IgD-negative memory B cell (primary cell): ENCODE results near the gene KIF26A. TPM values are rescaled to one million over a fixed set of nuclear protein-coding genes. Genes with fewer than 3 reads are reported as not detected.
A peak's percentile ranks its signal among the peaks of the same experiment; 100 is the strongest.
"Not testable (repeated sequence)": the region's sequence is repeated elsewhere in the genome, so short reads cannot be mapped to it uniquely, and the experiment has no call there.

ENCODE experiments used
- H3K27ac Mint-ChIP-seq, 3 donors: one replicate each; pipeline ENCODE4 v1.8.0; 2020 to 2022; ENCODE audit warnings: mild to moderate bottlenecking in 3 of 3, mixed read lengths in 3 of 3, moderate library complexity in 1 of 3
- H3K27me3 Mint-ChIP-seq: one replicate; pipeline ENCODE4 v1.8.0; 2021; ENCODE audit warnings: mixed read lengths
- H3K36me3 Mint-ChIP-seq: one replicate; pipeline ENCODE4 v1.8.0; 2020; ENCODE audit warnings: mild to moderate bottlenecking, mixed read lengths
- H3K4me1 Mint-ChIP-seq, 3 donors: one replicate each; pipeline ENCODE4 v1.8.0; 2020 to 2022; ENCODE audit warnings: mixed read lengths in 3 of 3, mild to moderate bottlenecking in 1 of 3
- H3K4me3 Mint-ChIP-seq, 4 donors: one replicate each; pipeline ENCODE4 v1.8.0; 2020 to 2022; ENCODE audit warnings: mild to moderate bottlenecking in 4 of 4, mixed read lengths in 4 of 4, moderate library complexity in 3 of 4
- H3K9me3 Mint-ChIP-seq, 3 donors: one replicate each; pipeline ENCODE4 v1.8.0; 2020 to 2021; ENCODE audit warnings: mixed read lengths in 3 of 3, mild to moderate bottlenecking in 1 of 3
- polyA plus RNA-seq: library from polyadenylated mRNA; unstranded; fragments of 300-500 nt; fragmentation: Illumina TruSeq; gene quantifications from one replicate; pipeline ENCODE4 v1.2.3, GENCODE V29; 2021

Gene KIF26A
- polyA plus RNA-seq, 1 donor from 2014 or later, result not detected

GRCh38 chr14:104207142-104208014, 69.0 kb downstream of the KIF26A start:
- H3K27me3 Mint-ChIP-seq, result peaks cover 7% of the 10 kb centered on the region
- peaks cover 0 to 1% (median 0%) of the 10 kb centered on the region in 3 donors for H3K4me1 Mint-ChIP-seq
- H3K9me3 Mint-ChIP-seq, result no peaks in the 10 kb centered on the region
- no peak overlapping the region for H3K27ac Mint-ChIP-seq
- H3K36me3 Mint-ChIP-seq, result no peaks in the 10 kb centered on the region
- no peak overlapping the region for H3K4me3 Mint-ChIP-seq

- not testable (repeated sequence) for H3K27me3 Mint-ChIP-seq, H3K27ac Mint-ChIP-seq, H3K9me3 Mint-ChIP-seq, H3K36me3 Mint-ChIP-seq, H3K4me1 Mint-ChIP-seq, H3K4me3 Mint-ChIP-seq
Measured at GRCh38 chr14:104208015-104208295, 69.6 kb downstream of the KIF26A start.

GRCh38 chr14:104208331-104208730, 69.9 kb downstream of the KIF26A start:
- not testable (repeated sequence) for H3K4me1 Mint-ChIP-seq, H3K9me3 Mint-ChIP-seq, H3K27me3 Mint-ChIP-seq, H3K27ac Mint-ChIP-seq, H3K4me3 Mint-ChIP-seq, H3K36me3 Mint-ChIP-seq

- not testable (repeated sequence) for H3K36me3 Mint-ChIP-seq, H3K9me3 Mint-ChIP-seq, H3K4me3 Mint-ChIP-seq, H3K27ac Mint-ChIP-seq, H3K4me1 Mint-ChIP-seq
- peaks cover 12% of the 10 kb centered on the region for H3K27me3 Mint-ChIP-seq
Measured at GRCh38 chr14:104209071-104209470, 70.7 kb downstream of the KIF26A start.

GRCh38 chr14:104209985-104210816, 71.8 kb downstream of the KIF26A start:
- Mint-ChIP-seq H3K27me3 (peaks cover 12% of the 10 kb centered on the region), H3K27ac (no peak overlapping the region), H3K9me3 (no peaks in the 10 kb centered on the region), H3K4me3 (no peak overlapping the region), H3K36me3 (peaks cover 1% of the 10 kb centered on the region), H3K4me1 (peaks cover 0 to 1% (median 0%) of the 10 kb centered on the region in 3 donors)

GRCh38 chr14:104210817-104211195, 72.4 kb downstream of the KIF26A start:
- H3K9me3 Mint-ChIP-seq, result no peaks in the 10 kb centered on the region
- H3K27ac Mint-ChIP-seq, result no peak overlapping the region
- no peak overlapping the region for H3K4me3 Mint-ChIP-seq
- H3K27me3 Mint-ChIP-seq, result peaks cover 12% of the 10 kb centered on the region
- H3K4me1 Mint-ChIP-seq, result peaks cover 0 to 1% (median 0%) of the 10 kb centered on the region in 3 donors
- peaks cover 1% of the 10 kb centered on the region for H3K36me3 Mint-ChIP-seq

GRCh38 chr14:104211215-104211614, 72.8 kb downstream of the KIF26A start:
- Mint-ChIP-seq H3K4me3 (no peak overlapping the region), H3K27ac (no peak overlapping the region), H3K27me3 (peaks cover 12% of the 10 kb centered on the region), H3K36me3 (peaks cover 1% of the 10 kb centered on the region), H3K9me3 (no peaks in the 10 kb centered on the region), H3K4me1 (peaks cover 0 to 1% (median 0%) of the 10 kb centered on the region in 3 donors)

GRCh38 chr14:104211741-104212140, 73.4 kb downstream of the KIF26A start:
- peaks cover 1% of the 10 kb centered on the region for H3K36me3 Mint-ChIP-seq
- peak overlapping the region in 1 of 3 donors; percentile 53 for H3K27ac Mint-ChIP-seq
- H3K4me3 Mint-ChIP-seq, result no peak overlapping the region
- peaks cover 12% of the 10 kb centered on the region for H3K27me3 Mint-ChIP-seq
- H3K9me3 Mint-ChIP-seq, result no peaks in the 10 kb centered on the region
- H3K4me1 Mint-ChIP-seq, result no peaks in the 10 kb centered on the region

- no peak overlapping the region for H3K4me3 Mint-ChIP-seq
- H3K27me3 Mint-ChIP-seq, result peaks cover 12% of the 10 kb centered on the region
- H3K9me3 Mint-ChIP-seq, result no peaks in the 10 kb centered on the region
- H3K36me3 Mint-ChIP-seq, result peaks cover 1% of the 10 kb centered on the region
- no peaks in the 10 kb centered on the region for H3K4me1 Mint-ChIP-seq
- peak overlapping the region in 1 of 3 donors; percentile 53 for H3K27ac Mint-ChIP-seq
Measured at GRCh38 chr14:104212206-104213095, 74.1 kb downstream of the KIF26A start.

- H3K4me3 Mint-ChIP-seq, result no peak overlapping the region
- H3K27ac Mint-ChIP-seq, result no peak overlapping the region
- H3K4me1 Mint-ChIP-seq, result no peaks in the 10 kb centered on the region
- H3K36me3 Mint-ChIP-seq, result peaks cover 1% of the 10 kb centered on the region
- H3K9me3 Mint-ChIP-seq, result no peaks in the 10 kb centered on the region
- H3K27me3 Mint-ChIP-seq, result peaks cover 11% of the 10 kb centered on the region
Measured at GRCh38 chr14:104213301-104214034, 75.1 kb downstream of the KIF26A start.

GRCh38 chr14:104214431-104215218, 76.2 kb downstream of the KIF26A start:
- Mint-ChIP-seq H3K4me1 (no peaks in the 10 kb centered on the region), H3K27me3 (peaks cover 12% of the 10 kb centered on the region), H3K36me3 (peaks cover 1% of the 10 kb centered on the region), H3K4me3 (no peak overlapping the region), H3K27ac (peak overlapping the region in 1 of 3 donors; percentile 92), H3K9me3 (no peaks in the 10 kb centered on the region)

- Mint-ChIP-seq H3K9me3 (no peaks in the 10 kb centered on the region), H3K4me1 (no peaks in the 10 kb centered on the region), H3K4me3 (no peak overlapping the region), H3K27me3 (peaks cover 19% of the 10 kb centered on the region), H3K36me3 (peaks cover 1% of the 10 kb centered on the region), H3K27ac (no peak overlapping the region)
Measured at GRCh38 chr14:104215706-104216334, 77.4 kb downstream of the KIF26A start.

- Mint-ChIP-seq H3K27me3 (peaks cover 19% of the 10 kb centered on the region), H3K4me3 (no peak overlapping the region), H3K9me3 (no peaks in the 10 kb centered on the region), H3K27ac (no peak overlapping the region), H3K4me1 (no peaks in the 10 kb centered on the region), H3K36me3 (peaks cover 1% of the 10 kb centered on the region)
Measured at GRCh38 chr14:104216457-104216856, 78.1 kb downstream of the KIF26A start.
